Liver (tissue), 3 donors: Measurements from ENCODE around the gene COL23A1.

Experiments
- CTCF ChIP-seq: fragments of 150-350 bp; IDR thresholded peaks from 2 replicates; pipeline ENCODE4 v1.5.1; 2017; ENCODE audit warnings: improper control_type of control experiment, low read depth, low read length; ENCODE audit not compliant: missing input control
- EGR1 ChIP-seq, 2 donors: IDR thresholded peaks; 2 replicates each; pipeline ENCODE4 v1.6.1; 2016 to 2018; ENCODE audit warnings: antibody characterized with exemption in 2 of 2, low read depth in 2 of 2
- GABPA ChIP-seq, 2 donors: IDR thresholded peaks in 1 of 2; conservative IDR thresholded peaks in 1 of 2; 2 replicates each; pipeline ENCODE4 v1.6.1; 2016; ENCODE audit warnings: antibody characterized with exemption in 2 of 2, mild to moderate bottlenecking in 1 of 2, moderate library complexity in 1 of 2
- MAX ChIP-seq: IDR thresholded peaks from 2 replicates; pipeline ENCODE4 v1.6.1; 2016; ENCODE audit warnings: antibody characterized with exemption
- RAD21 ChIP-seq, 2 donors: IDR thresholded peaks; 2 replicates each; pipeline ENCODE4 v1.6.1; 2016; ENCODE audit warnings: antibody characterized with exemption in 2 of 2, mild to moderate bottlenecking in 2 of 2
- REST ChIP-seq: IDR thresholded peaks from 2 replicates; pipeline ENCODE4 v1.6.1; 2016; ENCODE audit warnings: antibody characterized with exemption, mild to moderate bottlenecking
- RXRA ChIP-seq, 2 donors: IDR thresholded peaks; 2 replicates each; pipeline ENCODE4 v1.6.1; 2017 to 2018; ENCODE audit warnings: antibody characterized with exemption in 2 of 2, mild to moderate bottlenecking in 1 of 2
- SP1 ChIP-seq: IDR thresholded peaks from 2 replicates; pipeline ENCODE4 v1.6.1; 2018; ENCODE audit warnings: antibody characterized with exemption, mild to moderate bottlenecking
- ZBTB33 ChIP-seq: IDR thresholded peaks from 2 replicates; pipeline ENCODE4 v1.6.1; 2016; ENCODE audit warnings: antibody characterized with exemption
- donor health status: healthy.
- donor health status: healthy.

- no peak for TF ChIP-seq CTCF
- TF ChIP-seq RXRA (IDR thresholded peaks at IDR 0.05) = no peak
- TF ChIP-seq RAD21 (IDR thresholded peaks at IDR 0.05) = no peak
- TF ChIP-seq ZBTB33 = no peak
- no peak for TF ChIP-seq GABPA (IDR thresholded peaks at IDR 0.05 in 1 of 2, conservative IDR thresholded peaks at IDR 0.05 in 1 of 2)
- TF ChIP-seq MAX = no peak
- TF ChIP-seq SP1 = no peak
- no peak for TF ChIP-seq REST
- no peak for TF ChIP-seq EGR1 (IDR thresholded peaks at IDR 0.05; ENCODE audit: low read depth in 2 of 2)
These were observed 366.9 kb downstream of the COL23A1 start for GRCh38 chr5:178223196-178223773.
